T-cell (primary cell): ENCODE data around the gene SVIL. TPM values are rescaled to one million over a fixed set of nuclear protein-coding genes. Genes with fewer than 3 reads are reported as not detected.

Source experiments
- ATAC-seq, 4 experiments: fragments of 200-7000 bp in 3 of 4; fragments of 150-1000 bp in 1 of 4; cut with Tn5 transposase; replicated peaks in 1 of 4; 1 replicate in 3 of 4; 2 replicates in 1 of 4; pipeline ENCODE4 v1.10.0; 2021; ENCODE audit warnings: moderate library complexity in 3 of 4, mild to moderate bottlenecking in 2 of 4, moderate number of reproducible peaks in 1 of 4
- CTCF ChIA-PET, 2 donors: fragments of 300-600 bp; sonication (Branson Sonifier 250); formaldehyde crosslinking; loops; one replicate each; lab custom pipeline; 2022; ENCODE audit warnings: antibody characterized with exemption in 2 of 2; lab: Charles Lee
- POLR2A ChIA-PET, 2 donors: fragments of 300-600 bp; sonication (Branson Sonifier 250); formaldehyde crosslinking; loops; one replicate each; lab custom pipeline; 2022; ENCODE audit warnings: antibody characterized with exemption in 2 of 2; lab: Charles Lee
- DNase-seq, 35 experiments: peaks; one replicate each; pipeline versions ENCODE4 v3.0.0 to v3.0.0-alpha.2; 2013 to 2023
- H3K27ac ChIP-seq: one replicate; pipeline ENCODE4 v1.5.1; 2013; ENCODE audit warnings: low read length
- H3K27me3 ChIP-seq, 2 experiments: replicated peaks in 1 of 2; 1 replicate in 1 of 2; 2 replicates in 1 of 2; pipeline versions ENCODE4 v1.6.1 to v1.7.0; 2013; ENCODE audit warnings: low read length in 1 of 2, mixed read lengths in 1 of 2; ENCODE audit not compliant: control insufficient read depth in 2 of 2, insufficient read depth in 2 of 2; ENCODE audit errors: extremely low read depth in 1 of 2
- H3K36me3 ChIP-seq, 2 donors: 1 replicate in 1 of 2; 2 replicates in 1 of 2; pipeline versions ENCODE4 v1.6.1 to v1.7.0; 2013; ENCODE audit warnings: low read length in 1 of 2; ENCODE audit not compliant: control insufficient read depth in 2 of 2, insufficient read depth in 1 of 2; ENCODE audit errors: extremely low read depth in 1 of 2
- H3K4me1 ChIP-seq, 2 experiments: 1 replicate in 1 of 2; 2 replicates in 1 of 2; pipeline versions ENCODE4 v1.6.1 to v1.7.0; 2013; ENCODE audit warnings: low read length in 2 of 2, mixed read lengths in 1 of 2; ENCODE audit not compliant: insufficient read depth in 2 of 2, control insufficient read depth in 1 of 2; ENCODE audit errors: extremely low read depth in 1 of 2
- H3K4me3 ChIP-seq, 2 donors: 1 replicate in 1 of 2; 2 replicates in 1 of 2; pipeline versions ENCODE4 v1.5.1 to v1.7.0; 2013; ENCODE audit warnings: mild to moderate bottlenecking in 2 of 2, low read length in 1 of 2, moderate library complexity in 1 of 2; ENCODE audit not compliant: control insufficient read depth in 1 of 2; ENCODE audit errors: extremely low read depth in 1 of 2
- H3K9me3 ChIP-seq: 2 replicates; pipeline ENCODE4 v1.7.0; 2013
- H3K27ac Mint-ChIP-seq, 2 donors: one replicate each; pipeline ENCODE4 v1.8.0; 2020 to 2021; ENCODE audit warnings: mild to moderate bottlenecking in 2 of 2, mixed read lengths in 2 of 2
- H3K27me3 Mint-ChIP-seq, 2 donors: one replicate each; pipeline ENCODE4 v1.8.0; 2021 to 2022; ENCODE audit warnings: mixed read lengths in 2 of 2
- H3K36me3 Mint-ChIP-seq: one replicate; pipeline ENCODE4 v1.8.0; 2021; ENCODE audit warnings: mixed read lengths
- H3K4me1 Mint-ChIP-seq, 3 donors: one replicate each; pipeline ENCODE4 v1.8.0; 2020 to 2022; ENCODE audit warnings: mixed read lengths in 3 of 3, mild to moderate bottlenecking in 1 of 3
- H3K4me3 Mint-ChIP-seq, 3 donors: one replicate each; pipeline ENCODE4 v1.8.0; 2020 to 2022; ENCODE audit warnings: mild to moderate bottlenecking in 3 of 3, mixed read lengths in 3 of 3, moderate library complexity in 3 of 3
- H3K9me3 Mint-ChIP-seq, 3 donors: one replicate each; pipeline ENCODE4 v1.8.0; 2020 to 2022; ENCODE audit warnings: mixed read lengths in 3 of 3
- WGBS: methylation state at CpG from one replicate; pipeline ENCODE4 v1.1.5; 2013; ENCODE audit warnings: missing lambda C conversion rate; ENCODE audit not compliant: insufficient coverage; 5-methylcytosine and 5-hydroxymethylcytosine counted together
- total RNA-seq, 35 experiments: library from RNA in 6 of 35; stranded (reverse) in 6 of 35; fragments of 120-200 nt in 1 of 35; gene quantifications; one replicate each; pipeline versions ENCODE4 v1.2.1 to v1.2.4 and lab custom pipeline; 2013 to 2026

The SVIL gene
- total RNA-seq, 5 donors from 2014 or later (not counting 1 experiment from before 2014, with no cell fraction given), result 17.4 to 45.6 (median 19.6) TPM

GRCh38 chr10:29666201-29666600 lies 31.4 kb upstream of the SVIL start:
- no peak overlapping the region for H3K4me3 Mint-ChIP-seq
- Histone ChIP-seq H3K27me3 (no peaks in the 10 kb centered on the region), H3K4me1 (no peaks in the 10 kb centered on the region), H3K4me3 (no peak overlapping the region), H3K36me3 (no peaks in the 10 kb centered on the region), H3K27ac (no peak overlapping the region), H3K9me3 (no peaks in the 10 kb centered on the region)
- DNase-seq (no peak), ATAC-seq (no peak)
- WGBS, result no CpG with 5 or more reads among the region's 7 CpGs
- no peaks in the 10 kb centered on the region for H3K27me3 Mint-ChIP-seq
- CTCF ChIA-PET, result no interaction called here
- H3K36me3 Mint-ChIP-seq, result peaks cover 34% of the 10 kb centered on the region
- H3K27ac Mint-ChIP-seq, result no peak overlapping the region
- POLR2A ChIA-PET, result no interaction called here
- H3K9me3 Mint-ChIP-seq, result no peaks in the 10 kb centered on the region
- peaks cover 8 to 25% (median 17%) of the 10 kb centered on the region in 3 donors for H3K4me1 Mint-ChIP-seq

GRCh38 chr10:29663718-29664117 lies 28.9 kb upstream of the SVIL start:
- 96% methylated on average over 7 of the region's 8 CpGs for WGBS
- DNase-seq, result no peak
- Mint-ChIP-seq H3K27ac (peak overlapping the region in 1 of 2 donors; percentile 11), H3K9me3 (no peaks in the 10 kb centered on the region), H3K4me3 (no peak overlapping the region), H3K27me3 (no peaks in the 10 kb centered on the region), H3K36me3 (peaks cover 15% of the 10 kb centered on the region), H3K4me1 (peaks cover 15 to 31% (median 19%) of the 10 kb centered on the region in 3 donors)
- Histone ChIP-seq H3K27me3 (no peaks in the 10 kb centered on the region), H3K36me3 (no peaks in the 10 kb centered on the region), H3K9me3 (no peaks in the 10 kb centered on the region), H3K4me3 (no peak overlapping the region), H3K4me1 (peaks cover 4 to 15% of the 10 kb centered on the region in 2 experiments), H3K27ac (no peak overlapping the region)
- ChIA-PET POLR2A (no interaction called here), CTCF (no interaction called here)
- ATAC-seq, result no peak

- 10% methylated on average over 6 of the region's 10 CpGs for WGBS
- peak overlapping the region; percentile 75 for H3K27ac ChIP-seq
- H3K9me3 Mint-ChIP-seq, result peaks cover 0 to 4% (median 0%) of the 10 kb centered on the region in 3 donors
- H3K4me3 Mint-ChIP-seq, result peak overlapping the region; percentile 61 to 64 (median 63)
- POLR2A ChIA-PET, result no interaction called here
- no peaks in the 10 kb centered on the region for H3K27me3 Mint-ChIP-seq
- CTCF ChIA-PET, result interaction anchor here in 1 of 2 donors (0.6 kb wide), 1 partner anchor 14 kb away, joined by 4 read pairs; no protein-coding TSS in a partner anchor
- H3K4me1 ChIP-seq, result peaks cover 6 to 31% of the 10 kb centered on the region in 2 experiments
- H3K36me3 ChIP-seq, result peaks cover 0 to 6% of the 10 kb centered on the region in 2 donors
- DNase-seq, result peak; percentile 14 to 89 (median 55)
- ATAC-seq, result peak; percentile 95 to 99 (median 98)
- peaks cover 27% of the 10 kb centered on the region for H3K36me3 Mint-ChIP-seq
- no peaks in the 10 kb centered on the region for H3K27me3 ChIP-seq
- H3K4me1 Mint-ChIP-seq, result peaks cover 30 to 48% (median 31%) of the 10 kb centered on the region in 3 donors
- H3K9me3 ChIP-seq, result no peaks in the 10 kb centered on the region
- H3K4me3 ChIP-seq, result no peak overlapping the region
- H3K27ac Mint-ChIP-seq, result peak overlapping the region; percentile 72 to 90
These were observed 24.5 kb upstream of the SVIL start for GRCh38 chr10:29658984-29659965.

- H3K36me3 Mint-ChIP-seq, result peaks cover 35% of the 10 kb centered on the region
- H3K4me3 Mint-ChIP-seq, result peak overlapping the region in 2 of 3 donors; percentile 4 to 64
- POLR2A ChIA-PET, result interaction anchor here in 1 of 2 donors (1.6 kb wide), 1 partner anchor 22 kb away, joined by 5 read pairs; no protein-coding TSS in a partner anchor
- DNase-seq, result peak in 10 of 35 experiments; percentile 8 to 68 (median 18)
- Histone ChIP-seq H3K27me3 (no peaks in the 10 kb centered on the region), H3K36me3 (peaks cover 0 to 6% of the 10 kb centered on the region in 2 donors), H3K4me1 (peaks cover 6 to 31% of the 10 kb centered on the region in 2 experiments), H3K9me3 (no peaks in the 10 kb centered on the region), H3K27ac (peak overlapping the region; percentile 31), H3K4me3 (no peak overlapping the region)
- WGBS, result 27% methylated on average over 8 of the region's 9 CpGs
- H3K4me1 Mint-ChIP-seq, result peaks cover 31 to 48% (median 34%) of the 10 kb centered on the region in 3 donors
- peak in 2 of 4 experiments; percentile 24 to 26 for ATAC-seq
- H3K27ac Mint-ChIP-seq, result peak overlapping the region; percentile 18 to 50
- H3K9me3 Mint-ChIP-seq, result peaks cover 0 to 4% (median 0%) of the 10 kb centered on the region in 3 donors
- CTCF ChIA-PET, result interaction anchor here in 1 of 2 donors (0.7 to 1.5 kb wide), 4 partner anchors 10 to 78 kb away, joined by 3 to 10 read pairs (median 4); no protein-coding TSS in a partner anchor
- no peaks in the 10 kb centered on the region for H3K27me3 Mint-ChIP-seq
These were observed 23.0 kb upstream of the SVIL start for GRCh38 chr10:29657719-29658274.

GRCh38 chr10:29656451-29656992 lies 21.8 kb upstream of the SVIL start:
- H3K27me3 ChIP-seq, result no peaks in the 10 kb centered on the region
- WGBS, result 100% methylated on average over 1 of the region's 2 CpGs
- H3K4me1 ChIP-seq, result peaks cover 6 to 31% of the 10 kb centered on the region in 2 experiments
- H3K27me3 Mint-ChIP-seq, result no peaks in the 10 kb centered on the region
- no peak overlapping the region for H3K4me3 ChIP-seq
- H3K4me1 Mint-ChIP-seq, result peaks cover 33 to 48% (median 43%) of the 10 kb centered on the region in 3 donors
- H3K27ac ChIP-seq, result no peak overlapping the region
- peaks cover 44% of the 10 kb centered on the region for H3K36me3 Mint-ChIP-seq
- POLR2A ChIA-PET, result interaction anchor here in 1 of 2 donors (0.6 kb wide), 1 partner anchor 9 kb away, joined by 17 read pairs; no protein-coding TSS in a partner anchor
- ATAC-seq, result no peak
- CTCF ChIA-PET, result no interaction called here
- peaks cover 0 to 4% (median 0%) of the 10 kb centered on the region in 3 donors for H3K9me3 Mint-ChIP-seq
- no peak overlapping the region for H3K27ac Mint-ChIP-seq
- H3K9me3 ChIP-seq, result no peaks in the 10 kb centered on the region
- no peak for DNase-seq
- peak overlapping the region in 1 of 3 donors; percentile 11 for H3K4me3 Mint-ChIP-seq
- peaks cover 0 to 7% of the 10 kb centered on the region in 2 donors for H3K36me3 ChIP-seq

GRCh38 chr10:29652192-29652591 lies 17.4 kb upstream of the SVIL start:
- peaks cover 0 to 2% (median 0%) of the 10 kb centered on the region in 3 donors for H3K9me3 Mint-ChIP-seq
- Histone ChIP-seq H3K9me3 (no peaks in the 10 kb centered on the region), H3K4me3 (no peak overlapping the region), H3K27ac (no peak overlapping the region), H3K27me3 (no peaks in the 10 kb centered on the region), H3K36me3 (peaks cover 0 to 6% of the 10 kb centered on the region in 2 donors), H3K4me1 (peaks cover 15 to 16% of the 10 kb centered on the region in 2 experiments)
- H3K27me3 Mint-ChIP-seq, result no peaks in the 10 kb centered on the region
- H3K4me1 Mint-ChIP-seq, result peaks cover 37 to 46% (median 43%) of the 10 kb centered on the region in 3 donors
- H3K4me3 Mint-ChIP-seq, result no peak overlapping the region
- ATAC-seq (no peak), DNase-seq (no peak)
- H3K27ac Mint-ChIP-seq, result no peak overlapping the region
- WGBS, result no CpG with 5 or more reads among the region's 2 CpGs
- CTCF ChIA-PET, result no interaction called here
- POLR2A ChIA-PET, result no interaction called here
- peaks cover 39% of the 10 kb centered on the region for H3K36me3 Mint-ChIP-seq
